MV-4-11 (cell line): ENCODE measurements around the gene PRDM16.

Experiments used
- DNase-seq: peaks from one replicate; lab custom pipeline; 2025; lab: John Stamatoyannopoulos, UW

PRDM16 gene

DNA sequence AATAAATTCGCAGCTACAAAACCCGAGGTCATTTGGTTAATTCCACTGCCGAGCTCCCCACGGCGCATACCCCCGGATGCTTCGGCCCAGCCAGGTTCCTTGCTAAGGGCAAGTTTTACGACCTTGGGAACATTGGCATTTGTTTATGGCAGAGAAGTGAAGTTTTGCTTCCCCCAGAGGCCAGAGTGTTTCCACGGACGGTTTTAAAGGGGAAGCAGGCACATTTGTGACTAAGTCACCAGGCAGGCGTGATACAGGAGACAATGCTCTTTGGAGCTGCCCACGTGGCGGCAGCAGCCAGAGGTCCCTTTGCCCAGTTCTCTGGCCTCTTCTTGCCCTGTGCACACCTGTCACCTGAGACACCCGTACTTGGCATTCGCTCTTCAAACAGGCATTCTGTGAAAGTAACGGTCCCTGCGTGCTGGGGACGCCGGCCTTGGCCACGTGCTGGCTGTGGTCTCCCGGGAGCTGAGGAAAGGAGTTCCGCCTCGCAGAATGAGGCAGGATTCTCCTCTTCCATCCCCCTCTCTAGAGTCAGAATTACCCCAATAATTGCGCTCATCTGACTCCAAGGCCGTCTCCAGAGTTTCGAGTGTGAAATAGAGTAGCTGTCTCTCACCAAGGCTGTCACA lies 138.3 kb downstream of the PRDM16 start:
- DNase-seq = peak; percentile 77

DNA sequence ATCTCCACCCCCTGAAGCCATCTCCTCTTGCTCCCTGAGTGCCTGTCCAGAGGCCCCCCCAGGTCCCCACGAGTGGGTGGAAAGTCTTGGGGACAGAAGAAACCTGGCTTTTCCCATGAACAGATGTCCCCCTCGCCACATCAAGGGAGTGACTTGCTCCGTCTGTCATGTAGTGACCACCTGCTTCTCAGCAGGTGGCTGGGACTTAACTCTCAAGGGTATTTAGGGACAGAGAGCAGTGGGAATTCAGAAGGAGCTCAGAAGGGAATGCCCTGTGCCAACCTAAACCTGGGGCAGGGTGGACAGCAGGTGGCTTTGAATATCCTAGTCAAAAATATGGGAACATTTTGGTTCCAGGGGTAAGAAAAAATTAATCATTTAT lies 139.8 kb downstream of the PRDM16 start:
- DNase-seq = no peak

DNA sequence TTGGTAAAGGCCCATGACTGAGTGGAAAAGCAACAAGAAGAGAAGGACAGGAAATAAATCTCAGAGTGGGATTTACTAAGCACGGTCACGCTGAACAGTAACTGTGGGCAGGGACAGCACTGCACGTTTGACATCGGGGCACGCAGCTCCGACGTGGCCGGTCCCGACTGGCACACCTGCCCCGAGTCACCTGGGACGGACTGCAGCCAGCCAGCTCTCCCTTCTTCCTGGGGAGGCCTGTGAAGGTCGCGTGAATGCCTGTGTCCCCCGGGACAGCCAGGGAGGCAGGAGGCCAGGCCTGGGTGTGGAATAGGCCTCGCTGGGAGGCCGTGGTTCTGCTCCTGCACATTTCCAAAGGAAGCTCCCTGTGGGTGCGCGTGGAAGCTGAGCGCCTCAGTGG lies 140.2 kb downstream of the PRDM16 start:
- no peak for DNase-seq

DNA sequence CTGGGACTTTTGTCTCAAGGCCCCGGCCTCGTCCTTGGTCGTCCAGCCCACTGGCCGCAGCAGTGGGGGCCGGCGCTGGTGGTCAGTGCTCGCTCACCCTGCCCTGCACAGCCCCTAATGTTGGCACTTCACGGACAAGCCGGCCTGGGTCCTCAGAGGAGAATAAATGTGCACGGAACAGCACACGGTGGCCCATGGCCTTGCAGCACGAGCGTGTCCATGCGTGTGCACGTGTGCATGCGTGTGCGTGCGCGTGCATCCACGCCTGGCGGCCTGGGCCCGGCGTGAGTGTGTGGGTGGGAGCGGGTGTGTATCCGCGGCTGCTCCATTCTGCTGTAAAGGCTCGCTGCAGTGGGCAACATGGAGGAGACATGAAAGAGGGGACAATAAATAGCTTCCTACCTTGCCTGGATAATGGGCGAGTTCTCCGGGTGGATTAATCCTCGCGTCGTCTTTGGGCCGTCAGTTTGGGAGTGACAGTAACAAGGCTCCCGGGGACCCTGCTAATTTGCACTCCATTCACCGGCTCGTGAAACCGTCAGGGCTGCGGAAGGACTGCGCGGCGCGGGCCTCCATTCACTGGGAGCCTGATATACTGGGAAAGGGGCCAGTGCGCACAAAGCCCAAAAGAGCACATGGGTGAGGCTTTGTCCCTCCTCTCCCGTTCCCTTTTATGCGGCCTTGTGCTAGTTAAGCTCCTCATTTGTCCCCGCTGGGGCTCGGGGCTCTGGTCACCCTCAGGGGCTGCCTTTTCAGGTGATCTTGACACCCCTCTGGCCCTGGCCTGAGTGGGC lies 142.8 kb downstream of the PRDM16 start:
- no peak for DNase-seq

DNA sequence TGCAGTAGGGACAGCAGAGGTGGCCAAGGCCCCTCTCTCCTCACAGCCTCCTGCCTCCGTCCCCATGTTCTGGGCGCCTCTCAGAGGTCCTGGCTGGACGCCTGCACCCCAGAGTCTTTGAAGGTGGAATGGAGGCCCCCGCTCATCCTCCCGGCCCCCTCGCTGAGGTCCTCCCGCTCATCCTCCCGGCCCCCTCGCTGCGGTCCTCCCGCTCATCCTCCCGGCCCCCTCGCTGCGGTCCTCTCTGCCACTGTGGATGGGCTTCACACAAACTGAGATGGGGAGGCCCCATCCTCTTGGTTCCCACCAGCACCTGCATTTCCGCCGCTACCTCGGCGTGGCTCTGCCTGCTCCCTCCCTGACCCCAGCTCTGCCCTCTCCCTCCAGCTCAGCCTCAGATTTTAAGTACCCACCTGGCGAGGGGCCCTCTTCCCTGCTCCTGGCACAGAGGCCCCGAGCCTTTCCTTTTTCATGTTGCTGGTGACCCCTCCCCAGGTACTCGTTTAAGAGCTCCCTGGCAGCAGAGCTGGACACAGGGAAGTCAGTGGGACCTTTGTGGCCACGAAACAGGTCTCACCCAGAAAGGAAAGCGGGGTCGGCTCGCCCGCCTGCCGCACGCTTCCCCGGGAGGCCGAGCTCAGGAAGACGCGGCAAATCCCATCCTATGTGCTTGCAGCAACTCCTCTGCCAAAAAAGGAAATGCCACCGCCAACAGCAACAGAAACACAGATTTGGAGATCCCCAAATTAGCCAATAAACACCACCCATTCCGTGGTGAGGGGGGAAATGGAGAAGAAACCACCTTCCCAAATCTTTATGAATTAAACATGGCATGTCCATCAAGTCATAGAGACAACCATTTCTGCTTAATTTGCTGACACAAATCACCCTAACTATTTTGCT lies 143.7 kb downstream of the PRDM16 start:
- DNase-seq = no peak

DNA sequence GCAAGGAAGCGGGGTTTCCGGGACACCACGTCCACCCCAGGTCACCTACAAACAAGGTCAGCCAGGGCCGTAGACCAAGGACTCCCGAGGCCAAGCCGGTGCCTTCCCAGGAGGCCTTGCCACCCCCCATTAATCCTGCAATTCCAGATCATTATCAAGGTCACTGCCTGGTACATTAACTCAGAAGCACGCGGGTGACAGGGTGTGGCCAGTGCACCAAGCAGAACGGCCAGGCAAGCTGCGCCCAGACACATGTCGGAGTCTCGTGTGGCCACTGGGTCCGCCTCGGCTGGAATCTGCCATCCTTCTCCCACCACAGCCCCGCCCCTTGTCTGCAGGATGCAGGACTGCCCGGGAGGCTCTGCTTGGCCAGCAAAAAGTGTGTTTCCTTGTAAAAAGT lies 144.7 kb downstream of the PRDM16 start:
- no peak for DNase-seq

DNA sequence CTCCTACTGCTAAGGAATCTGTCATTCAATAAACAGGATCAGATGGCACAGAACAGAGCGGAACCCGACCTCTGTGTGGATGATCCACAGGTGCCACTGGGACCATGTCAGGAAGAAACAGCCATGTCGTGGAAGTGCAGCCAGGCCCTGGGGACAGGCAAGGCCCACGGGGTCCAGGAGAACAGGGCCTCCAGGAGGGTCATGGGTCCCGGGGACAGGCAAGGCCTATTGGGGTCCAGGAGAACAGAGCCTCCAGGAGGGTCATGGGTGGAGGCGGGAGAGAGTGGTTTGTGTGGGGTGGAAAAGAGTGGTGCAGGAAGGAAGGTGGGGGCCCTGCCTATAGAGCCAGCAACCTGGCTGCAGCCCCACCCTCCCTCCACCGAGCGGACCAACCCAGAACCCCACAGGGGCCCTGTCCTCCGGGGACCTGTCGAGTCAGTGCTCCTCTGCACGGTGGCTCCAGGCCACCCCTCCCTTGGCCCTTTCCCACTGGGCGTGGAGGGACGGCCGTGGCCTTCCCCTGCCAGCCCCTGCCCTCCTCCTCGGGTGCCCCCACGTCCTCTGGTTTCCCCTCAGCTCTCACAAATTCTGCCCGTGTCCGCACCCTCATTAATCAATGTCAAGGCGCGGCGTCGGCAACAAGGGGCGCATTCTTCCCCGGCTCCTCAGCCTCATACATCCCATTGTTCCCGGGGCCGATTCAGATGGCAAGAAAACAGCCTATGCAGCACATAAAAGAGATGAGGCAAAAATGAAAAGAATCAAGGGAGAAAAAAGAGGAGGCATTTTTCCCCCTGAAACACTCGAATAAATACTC lies 146.4 kb downstream of the PRDM16 start:
- DNase-seq = no peak

DNA sequence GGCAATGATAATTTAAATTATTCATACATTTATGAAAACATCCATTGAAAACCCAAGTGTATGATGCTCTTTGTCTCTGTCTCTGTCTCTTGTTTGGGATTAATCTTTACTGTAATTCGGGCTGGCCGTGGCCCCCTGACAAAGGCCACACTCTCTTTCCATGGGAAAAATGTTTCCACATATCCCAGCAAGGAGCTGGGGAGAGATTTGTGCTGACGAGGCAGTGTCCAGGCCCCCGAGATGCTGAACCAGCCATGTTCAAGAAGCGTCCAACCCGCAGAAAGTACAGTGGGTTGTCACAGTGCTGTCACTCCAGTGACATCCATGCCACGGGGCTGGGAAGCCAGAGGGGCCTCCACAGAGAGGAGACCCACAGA lies 147.0 kb downstream of the PRDM16 start:
- no peak for DNase-seq

DNA sequence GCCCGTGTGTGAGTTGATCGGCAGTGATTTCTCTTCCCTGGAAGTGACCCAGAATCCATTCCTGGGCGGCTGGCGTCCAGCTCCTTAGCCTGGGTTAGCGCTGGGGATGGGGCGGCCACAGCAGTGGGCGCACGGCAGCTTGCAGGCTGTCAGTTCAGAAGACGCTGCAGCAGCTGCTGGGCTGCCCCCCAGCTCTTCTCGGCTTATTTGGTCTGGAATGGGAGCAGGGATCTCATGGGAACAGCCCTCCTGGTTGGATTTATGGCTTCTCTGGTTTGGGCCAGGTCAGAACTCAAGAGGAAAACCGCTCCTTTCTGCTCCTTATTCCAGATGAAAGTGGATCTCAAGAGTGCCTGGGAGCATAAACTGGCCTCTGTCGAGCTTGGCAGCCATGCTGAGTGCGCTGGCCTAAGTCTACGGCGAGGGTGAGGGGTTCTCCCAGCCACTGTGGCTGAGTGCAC lies 148.2 kb downstream of the PRDM16 start:
- no peak for DNase-seq

DNA sequence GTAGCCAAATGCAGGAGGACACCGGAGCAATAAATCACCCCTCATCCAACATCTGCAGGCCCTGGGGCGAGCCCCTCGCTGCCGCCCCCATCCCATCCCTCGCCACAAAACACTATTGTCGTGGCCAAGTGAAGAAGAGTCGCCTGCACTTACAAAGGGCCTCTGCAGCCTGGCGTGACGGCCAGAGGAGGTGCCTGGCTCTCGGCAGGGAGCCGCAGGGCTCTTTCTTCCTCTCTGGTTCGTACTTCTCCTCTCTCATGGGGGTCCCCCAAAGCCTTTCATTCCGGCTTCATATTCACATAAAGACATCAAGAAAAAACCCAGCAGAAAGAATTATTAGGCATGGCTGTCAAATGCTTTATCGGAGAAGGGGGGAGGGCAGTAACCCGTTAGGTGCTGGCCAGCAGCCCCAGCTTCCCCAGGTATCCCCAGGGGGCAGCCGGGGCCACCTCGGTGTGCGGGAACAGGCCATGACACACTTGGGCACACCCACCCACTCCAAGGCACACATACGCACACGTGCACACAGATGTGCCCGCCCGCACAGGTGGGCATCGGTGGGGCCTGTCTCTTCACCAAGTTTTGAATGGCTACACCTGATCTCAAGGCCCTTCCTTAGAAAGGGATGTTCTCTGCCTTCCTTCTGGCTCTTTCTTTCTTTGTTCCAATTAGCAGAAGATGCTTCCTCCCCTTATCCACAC lies 149.1 kb downstream of the PRDM16 start:
- DNase-seq = no peak

DNA sequence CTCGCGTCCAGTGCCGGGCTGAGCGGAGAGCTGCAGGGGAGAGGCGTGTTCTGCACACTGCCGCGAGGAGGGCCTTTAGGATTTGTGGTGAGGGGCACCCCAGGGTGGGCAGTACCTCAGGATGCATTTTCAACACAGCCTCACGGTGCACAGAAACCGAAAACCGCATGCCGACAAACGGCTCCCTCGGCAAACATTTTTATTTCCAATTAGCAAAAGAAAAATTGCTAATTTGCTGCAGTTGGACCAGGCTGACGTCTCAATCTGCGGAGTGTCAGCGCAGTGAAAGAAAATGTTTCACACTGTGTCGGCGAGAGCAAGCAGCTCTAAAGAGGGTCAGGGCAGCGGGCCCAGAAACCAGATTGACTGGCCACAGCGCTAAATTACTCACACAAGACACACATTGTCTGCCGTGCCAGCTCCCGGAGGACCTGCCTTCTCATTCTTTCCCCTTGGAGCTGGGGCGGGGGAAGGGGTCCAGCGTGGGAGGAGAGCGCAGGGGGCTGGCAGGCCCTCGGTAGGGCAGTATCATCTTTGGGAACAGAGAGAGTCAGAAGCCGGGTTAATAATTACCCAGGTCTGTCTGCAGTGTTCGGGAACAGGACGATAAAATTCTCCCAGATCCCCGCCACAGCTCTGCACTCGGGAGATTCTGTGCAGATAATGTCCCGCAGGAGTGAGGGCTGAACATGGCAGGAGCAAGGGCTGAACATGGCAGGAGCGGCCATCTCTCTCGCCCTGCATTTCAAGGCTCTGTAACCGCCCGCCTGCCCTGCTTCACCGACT lies 150.2 kb downstream of the PRDM16 start:
- DNase-seq = no peak

DNA sequence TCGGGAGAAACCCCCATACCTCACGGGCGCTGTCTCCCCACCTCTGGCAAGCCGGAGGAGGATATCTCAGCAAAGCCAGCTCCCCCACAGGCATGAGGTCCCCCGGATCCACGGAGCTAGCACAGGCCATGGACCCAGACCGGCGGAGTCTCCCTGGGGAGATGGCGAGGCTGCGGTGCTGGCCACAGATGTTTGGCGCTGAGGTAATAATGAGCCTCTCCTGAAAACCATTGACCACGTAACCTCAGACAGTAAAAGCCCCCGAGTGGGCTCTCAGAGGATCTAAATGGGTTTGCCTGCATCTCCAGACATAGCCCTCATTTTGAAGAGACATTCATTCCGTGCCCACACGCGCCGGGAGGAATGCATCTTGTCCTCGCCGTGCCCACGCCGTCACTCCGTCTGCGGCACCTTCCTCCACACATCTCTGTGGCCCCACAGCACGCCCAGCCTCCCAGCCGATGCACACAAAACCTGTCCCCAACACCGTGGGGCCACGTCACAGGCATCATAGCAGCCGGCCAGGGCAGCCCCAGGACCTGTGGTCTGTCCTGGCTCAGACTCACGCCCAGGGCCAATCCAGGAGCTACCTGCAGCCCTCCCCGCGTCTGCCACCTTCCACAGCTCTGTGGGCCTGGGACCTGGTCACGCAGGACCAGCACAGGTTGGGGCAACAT lies 150.9 kb downstream of the PRDM16 start:
- no peak for DNase-seq

DNA sequence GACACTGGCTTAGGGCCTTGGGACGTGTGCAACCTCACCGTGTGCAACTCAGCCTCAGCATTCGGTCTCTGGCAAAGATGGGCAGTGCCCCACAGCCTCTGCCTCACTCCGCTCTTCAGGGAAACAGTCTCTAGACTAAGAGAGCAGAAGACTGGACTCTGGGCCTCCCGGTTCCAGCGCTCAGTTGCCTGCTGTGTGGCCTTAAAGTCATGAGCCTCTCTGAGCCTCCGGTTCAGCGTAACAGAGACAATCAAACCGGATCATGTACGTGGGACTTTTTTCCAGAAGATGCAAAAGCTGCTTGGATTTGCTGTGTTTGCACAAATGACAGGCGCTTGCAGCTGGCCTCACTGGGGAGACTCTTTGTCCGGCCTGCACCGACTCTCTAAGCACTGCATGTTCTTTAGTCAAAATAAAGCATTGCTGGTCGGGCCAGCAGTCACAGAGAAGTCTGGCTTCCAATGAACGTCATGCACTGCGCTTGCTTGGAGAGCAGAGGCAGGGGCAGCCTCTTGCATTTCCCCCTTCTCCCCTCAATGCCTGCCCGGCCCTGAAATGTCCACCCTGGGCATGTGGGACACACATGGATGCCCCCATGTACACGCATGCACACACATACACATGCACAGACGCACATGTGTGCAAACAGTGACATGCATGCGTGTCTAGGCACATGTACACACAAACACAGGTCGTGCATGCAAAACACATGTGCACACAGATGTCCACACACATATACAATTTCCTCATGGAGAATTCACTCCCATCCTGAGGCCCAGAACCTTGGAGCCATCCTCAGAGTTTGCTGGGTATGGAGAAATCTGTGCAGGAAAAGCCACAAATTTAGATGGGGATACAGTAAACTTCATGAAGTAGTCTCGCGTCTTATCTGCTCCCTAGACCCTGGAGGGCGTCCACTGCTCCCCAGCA lies 152.4 kb downstream of the PRDM16 start:
- DNase-seq = no peak

DNA sequence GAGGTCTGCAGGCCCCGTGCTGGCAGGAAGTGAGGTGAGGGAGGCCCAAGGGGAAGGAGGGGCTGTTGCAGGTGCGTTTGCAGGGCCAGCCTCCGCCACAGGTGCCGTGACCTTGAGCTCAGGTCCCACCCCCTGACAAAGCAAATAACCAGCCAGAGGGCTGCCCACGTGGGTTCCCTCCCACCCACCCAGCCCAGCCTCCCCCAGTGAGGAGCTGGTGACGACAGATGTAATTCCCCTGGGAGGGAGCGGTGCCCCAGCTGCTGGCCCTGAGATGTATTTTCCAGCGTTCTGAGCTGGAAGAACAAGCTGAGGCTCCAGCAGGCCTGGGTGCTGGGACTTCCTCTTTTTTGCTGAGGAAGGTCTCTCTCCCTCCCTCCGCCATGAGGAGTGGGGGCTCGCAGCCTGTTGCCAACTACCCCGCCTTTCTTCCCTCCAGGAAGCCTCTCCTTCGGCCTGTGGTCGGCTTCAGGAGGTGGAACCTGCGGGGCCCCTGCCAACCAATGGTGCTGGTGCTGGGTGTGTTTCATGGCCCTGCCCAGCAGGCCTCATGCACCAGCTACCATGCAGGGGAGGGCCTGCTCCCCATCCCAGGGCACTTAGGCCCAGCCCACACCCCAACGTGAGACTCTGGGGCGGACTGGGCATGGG lies 153.2 kb downstream of the PRDM16 start:
- peak; percentile 77 for DNase-seq

DNA sequence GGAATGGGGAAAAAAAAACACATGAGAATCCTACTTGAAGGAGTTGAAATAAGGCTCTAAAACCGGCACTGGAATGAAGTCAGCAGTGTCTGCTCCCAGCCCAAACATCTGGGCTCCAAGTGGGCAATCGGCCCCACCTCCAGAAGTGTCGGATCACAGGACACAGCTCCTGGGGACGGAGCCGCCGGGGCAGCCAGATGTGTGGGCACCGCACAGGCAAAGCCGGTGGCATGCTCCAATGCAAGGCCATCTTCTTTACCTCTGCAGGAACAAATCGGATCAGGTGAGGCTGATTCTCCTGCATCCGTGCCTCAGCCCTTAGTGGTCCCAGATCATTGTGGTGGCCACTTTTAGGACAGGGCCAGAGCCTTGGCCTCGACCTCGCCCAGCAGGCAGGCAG lies 156.7 kb downstream of the PRDM16 start:
- no peak for DNase-seq

DNA sequence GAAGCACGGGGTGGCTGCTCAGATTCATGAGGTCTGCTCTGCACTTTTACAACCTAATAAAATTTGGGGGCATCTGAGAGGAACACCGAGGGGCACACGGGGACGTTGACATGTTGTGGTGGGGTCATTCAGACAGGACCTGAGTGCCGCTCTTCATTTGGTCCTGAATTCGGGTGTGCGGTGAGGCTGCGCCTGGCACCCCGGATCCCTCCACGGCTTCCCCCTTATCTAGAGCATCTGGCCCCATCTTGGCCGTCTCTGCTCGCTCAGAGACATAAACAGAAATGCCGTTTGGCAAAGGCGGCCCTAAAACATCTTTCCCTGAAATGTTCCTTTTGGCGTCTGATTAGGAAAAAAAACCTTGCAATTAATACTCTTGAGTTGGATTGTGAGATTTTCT lies 157.2 kb downstream of the PRDM16 start:
- no peak for DNase-seq

DNA sequence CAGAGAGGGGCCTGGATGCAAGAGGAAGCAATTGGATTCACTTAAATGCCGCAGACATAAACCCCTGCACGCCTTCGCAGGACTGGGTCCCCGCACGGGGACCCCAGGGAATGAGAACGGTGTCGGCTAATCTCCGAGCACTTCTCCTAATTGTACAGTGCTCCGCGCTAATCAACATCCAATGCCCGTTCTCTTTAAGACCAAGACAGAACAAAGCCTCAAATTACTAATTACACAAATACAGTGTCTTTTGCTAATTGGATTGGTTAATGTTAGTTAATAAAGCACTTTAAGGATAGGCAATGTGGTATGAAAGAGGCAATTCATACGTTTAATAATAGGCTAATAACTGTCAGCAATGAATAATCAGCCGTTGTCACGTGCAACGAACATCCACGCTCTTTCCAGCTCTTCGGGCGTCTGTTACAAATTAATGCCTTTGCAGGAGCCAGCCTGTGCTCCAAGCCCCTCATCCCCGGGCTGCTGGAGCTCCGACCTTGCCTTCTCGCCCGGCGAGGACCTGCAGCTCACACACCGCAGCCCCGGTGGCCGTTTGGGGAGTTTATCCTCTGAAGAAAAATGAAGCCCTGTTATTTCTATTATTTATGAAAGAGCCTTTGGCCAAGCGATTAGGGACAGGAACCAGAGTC lies 157.8 kb downstream of the PRDM16 start:
- no peak for DNase-seq

DNA sequence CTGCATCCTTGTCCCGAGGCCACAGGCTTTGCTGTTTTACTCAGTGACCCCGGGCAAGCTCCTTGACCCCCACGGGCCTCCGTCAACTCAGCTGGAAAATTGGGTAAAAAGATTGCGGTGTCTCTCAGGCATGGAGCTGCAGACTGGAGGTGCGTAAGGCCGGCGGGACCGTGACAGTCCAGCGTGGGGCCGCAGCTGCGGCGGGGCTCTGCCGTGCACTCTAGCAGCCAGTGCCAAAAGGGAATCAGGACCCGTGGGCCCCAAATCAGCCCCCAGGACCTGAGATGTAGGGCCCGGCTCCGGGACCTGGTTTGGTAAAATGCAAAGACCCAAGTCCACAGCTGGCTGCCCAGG lies 158.3 kb downstream of the PRDM16 start:
- DNase-seq = no peak
